Testis (tissue), 2 donors: ENCODE data around the gene AMPD3.

Experiments
- POLR2A ChIP-seq: fragments of 450-650 bp; IDR thresholded peaks from one replicate; pipeline ENCODE4 v1.6.1; 2017; ENCODE audit warnings: antibody characterized with exemption, mild to moderate bottlenecking, moderate library complexity
- TF ChIP-seq, protein P1 (sequence below), 3 experiments: fragments of 450-650 bp in 2 of 3; fragments of 200-600 bp in 1 of 3; sonication (generic) in 1 of 3; IDR thresholded peaks; one replicate each; pipeline ENCODE4 v1.5.1; 2016 to 2019; ENCODE audit warnings: antibody characterized with exemption in 3 of 3, mild to moderate bottlenecking in 2 of 3, moderate library complexity in 1 of 3

DNA sequence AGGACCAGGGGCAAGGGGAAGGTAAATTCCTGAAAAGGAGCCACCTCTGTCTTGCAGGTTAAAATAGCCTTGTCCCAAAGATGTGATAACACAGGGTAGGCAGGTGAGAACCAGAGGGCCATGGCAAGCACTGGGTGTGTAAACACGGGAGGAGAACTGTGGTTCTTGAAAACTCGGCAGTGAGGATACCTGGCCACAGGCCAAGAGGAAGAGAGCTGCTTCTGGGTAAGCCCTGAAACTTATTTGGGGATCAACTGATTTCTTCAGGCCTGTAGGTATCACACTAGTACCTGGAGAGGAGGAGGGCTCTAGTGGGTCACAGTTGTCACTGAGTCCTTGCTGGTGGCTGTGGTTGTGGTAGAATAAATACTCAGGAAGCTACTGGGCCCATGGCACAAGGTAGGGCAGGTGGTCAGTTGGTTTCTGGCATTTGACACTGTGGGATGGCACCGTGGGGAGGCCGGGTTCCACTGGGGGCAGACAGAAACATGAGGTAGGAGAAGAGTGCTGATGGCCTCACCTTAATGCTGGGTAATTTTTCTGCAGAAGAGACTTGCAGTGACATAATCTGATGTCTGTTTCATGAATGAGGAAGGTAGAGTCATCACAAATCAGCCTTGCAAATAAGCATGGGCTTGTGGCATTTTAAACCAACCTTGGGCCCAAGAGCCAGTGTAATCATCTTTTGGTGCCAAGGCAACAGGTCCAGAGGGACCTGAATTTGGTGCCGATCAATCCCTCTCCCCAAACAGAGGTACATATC, 22.0 kb downstream of the AMPD3 start:
- TF ChIP-seq, protein P1, sequence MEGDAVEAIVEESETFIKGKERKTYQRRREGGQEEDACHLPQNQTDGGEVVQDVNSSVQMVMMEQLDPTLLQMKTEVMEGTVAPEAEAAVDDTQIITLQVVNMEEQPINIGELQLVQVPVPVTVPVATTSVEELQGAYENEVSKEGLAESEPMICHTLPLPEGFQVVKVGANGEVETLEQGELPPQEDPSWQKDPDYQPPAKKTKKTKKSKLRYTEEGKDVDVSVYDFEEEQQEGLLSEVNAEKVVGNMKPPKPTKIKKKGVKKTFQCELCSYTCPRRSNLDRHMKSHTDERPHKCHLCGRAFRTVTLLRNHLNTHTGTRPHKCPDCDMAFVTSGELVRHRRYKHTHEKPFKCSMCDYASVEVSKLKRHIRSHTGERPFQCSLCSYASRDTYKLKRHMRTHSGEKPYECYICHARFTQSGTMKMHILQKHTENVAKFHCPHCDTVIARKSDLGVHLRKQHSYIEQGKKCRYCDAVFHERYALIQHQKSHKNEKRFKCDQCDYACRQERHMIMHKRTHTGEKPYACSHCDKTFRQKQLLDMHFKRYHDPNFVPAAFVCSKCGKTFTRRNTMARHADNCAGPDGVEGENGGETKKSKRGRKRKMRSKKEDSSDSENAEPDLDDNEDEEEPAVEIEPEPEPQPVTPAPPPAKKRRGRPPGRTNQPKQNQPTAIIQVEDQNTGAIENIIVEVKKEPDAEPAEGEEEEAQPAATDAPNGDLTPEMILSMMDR (IDR thresholded peaks at IDR 0.05): no peak
- no peak for TF ChIP-seq POLR2A
